Stimulated activated CD4-positive, alpha-beta T cell treated with anti-CD3 and anti-CD28 coated beads, Interleukin-1b, Interleukin-23, amount 100 ng/mL, for 48 hours (primary cell): ENCODE measurements around the gene C22orf39.
"Not testable (repeated sequence)": the region's sequence is repeated elsewhere in the genome, so short reads cannot be mapped to it uniquely, and the experiment has no call there.

Experiments used
- DNase-seq: peaks from one replicate; pipeline ENCODE4 v3.0.0-alpha.2; 2020

The C22orf39 gene

GRCh38 chr22:19450363-19451175 lies 3.1 kb upstream of the C22orf39 start:
- no peak for DNase-seq

GRCh38 chr22:19449422-19449767 lies 1.9 kb upstream of the C22orf39 start:
- no peak for DNase-seq

GRCh38 chr22:19448739-19449421 lies 1.4 kb upstream of the C22orf39 start:
- DNase-seq, result peak; percentile 83

GRCh38 chr22:19448076-19448607 lies 631 bp upstream of the C22orf39 start:
- no peak for DNase-seq

- DNase-seq, result no peak
Observed at GRCh38 chr22:19446603-19447329, 745 bp downstream of the C22orf39 start.

GRCh38 chr22:19445279-19445982 lies 2.1 kb downstream of the C22orf39 start:
- DNase-seq, result not testable (repeated sequence)

- no peak for DNase-seq
Observed at GRCh38 chr22:19443544-19444211, 3.8 kb downstream of the C22orf39 start.

- no peak for DNase-seq
Observed at GRCh38 chr22:19442166-19442565, 5.3 kb downstream of the C22orf39 start.

GRCh38 chr22:19440411-19441195 lies 6.9 kb downstream of the C22orf39 start:
- no peak for DNase-seq

GRCh38 chr22:19438298-19438697 lies 9.2 kb downstream of the C22orf39 start:
- DNase-seq, result no peak

GRCh38 chr22:19436444-19437161 lies 10.9 kb downstream of the C22orf39 start:
- not testable (repeated sequence) for DNase-seq

- no peak for DNase-seq
Observed at GRCh38 chr22:19434829-19435580, 12.5 kb downstream of the C22orf39 start.

GRCh38 chr22:19434401-19434800 lies 13.1 kb downstream of the C22orf39 start:
- DNase-seq, result no peak

GRCh38 chr22:19432133-19432851 lies 15.2 kb downstream of the C22orf39 start, which contains the start of gene MRPL40:
Gene MRPL40 (plus strand): TSS chr22:19432545. CDS start chr22:19432555, 10 bp downstream.
- DNase-seq, result peak; percentile 92

- peak; percentile 86 for DNase-seq
Observed at GRCh38 chr22:19431649-19432132, 15.8 kb downstream of the C22orf39 start, which contains the start of gene HIRA. Gene HIRA (minus strand): TSS chr22:19431733. CDS start chr22:19431476, 257 bp downstream.

- no peak for DNase-seq
Observed at GRCh38 chr22:19430890-19431541, 16.5 kb downstream of the C22orf39 start.

GRCh38 chr22:19429950-19430889 lies 17.3 kb downstream of the C22orf39 start:
- peak; percentile 43 for DNase-seq
